ENCODE data around the gene NTHL1. TPM values are rescaled to one million over a fixed set of nuclear protein-coding genes. Genes with fewer than 3 reads are reported as not detected.
A peak's percentile ranks its signal among the peaks of the same experiment; 100 is the strongest.

The NTHL1 gene
- total RNA-seq, 1 experiment from 2014 or later: 39.8 TPM

DNA sequence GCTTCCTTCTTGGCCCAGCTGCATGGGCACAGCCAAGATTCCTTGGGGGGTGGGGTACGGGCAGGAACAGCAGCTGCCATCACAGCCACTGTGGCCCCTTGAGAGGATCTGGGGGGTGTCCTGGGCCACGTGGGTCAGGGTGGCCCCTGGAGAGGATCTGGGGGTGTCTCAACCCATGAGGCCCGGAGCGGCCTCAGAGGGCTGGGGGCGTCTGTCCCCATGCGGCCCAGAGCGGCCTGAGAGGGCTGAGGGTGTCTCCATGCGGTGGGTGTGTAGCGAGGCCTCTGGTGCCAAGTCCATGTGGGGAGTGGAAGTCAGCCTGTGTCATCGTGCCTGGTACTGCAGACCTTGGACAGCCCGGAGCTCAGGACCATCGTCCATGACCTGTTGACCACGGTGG is 13.9 kb upstream of the NTHL1 start:
- Histone ChIP-seq H3K4me1 (ENCODE audit: control insufficient read depth, insufficient read depth, low read length) (no peaks in the 10 kb centered on the region), H3K4me3 (ENCODE audit: low read depth in 2 of 2, low read length in 2 of 2) (no peak overlapping the region), H3K36me3 (ENCODE audit: control insufficient read depth, insufficient read depth, low read length) (no peaks in the 10 kb centered on the region; the same call in 1 of the 2 replicates), H3K9me3 (ENCODE audit: control insufficient read depth, insufficient read depth, low read depth, low read length) (no peaks in the 10 kb centered on the region), H3K27me3 (ENCODE audit: control insufficient read depth, insufficient read depth, low read length) (no peaks in the 10 kb centered on the region), H3K27ac (ENCODE audit: low read length) (no peak overlapping the region)
- TF ChIP-seq SIN3A (IDR thresholded peaks at IDR 0.05; ENCODE audit: borderline replicate concordance, insufficient read depth, low read depth, low read length) (no peak), POLR2AphosphoS5 (IDR thresholded peaks at IDR 0.05; ENCODE audit: low read depth, low read length) (no peak), TCF7L2 (IDR thresholded peaks at IDR 0.05; ENCODE audit: low read depth, low read length) (no peak)
- TF ChIP-seq, protein P1, sequence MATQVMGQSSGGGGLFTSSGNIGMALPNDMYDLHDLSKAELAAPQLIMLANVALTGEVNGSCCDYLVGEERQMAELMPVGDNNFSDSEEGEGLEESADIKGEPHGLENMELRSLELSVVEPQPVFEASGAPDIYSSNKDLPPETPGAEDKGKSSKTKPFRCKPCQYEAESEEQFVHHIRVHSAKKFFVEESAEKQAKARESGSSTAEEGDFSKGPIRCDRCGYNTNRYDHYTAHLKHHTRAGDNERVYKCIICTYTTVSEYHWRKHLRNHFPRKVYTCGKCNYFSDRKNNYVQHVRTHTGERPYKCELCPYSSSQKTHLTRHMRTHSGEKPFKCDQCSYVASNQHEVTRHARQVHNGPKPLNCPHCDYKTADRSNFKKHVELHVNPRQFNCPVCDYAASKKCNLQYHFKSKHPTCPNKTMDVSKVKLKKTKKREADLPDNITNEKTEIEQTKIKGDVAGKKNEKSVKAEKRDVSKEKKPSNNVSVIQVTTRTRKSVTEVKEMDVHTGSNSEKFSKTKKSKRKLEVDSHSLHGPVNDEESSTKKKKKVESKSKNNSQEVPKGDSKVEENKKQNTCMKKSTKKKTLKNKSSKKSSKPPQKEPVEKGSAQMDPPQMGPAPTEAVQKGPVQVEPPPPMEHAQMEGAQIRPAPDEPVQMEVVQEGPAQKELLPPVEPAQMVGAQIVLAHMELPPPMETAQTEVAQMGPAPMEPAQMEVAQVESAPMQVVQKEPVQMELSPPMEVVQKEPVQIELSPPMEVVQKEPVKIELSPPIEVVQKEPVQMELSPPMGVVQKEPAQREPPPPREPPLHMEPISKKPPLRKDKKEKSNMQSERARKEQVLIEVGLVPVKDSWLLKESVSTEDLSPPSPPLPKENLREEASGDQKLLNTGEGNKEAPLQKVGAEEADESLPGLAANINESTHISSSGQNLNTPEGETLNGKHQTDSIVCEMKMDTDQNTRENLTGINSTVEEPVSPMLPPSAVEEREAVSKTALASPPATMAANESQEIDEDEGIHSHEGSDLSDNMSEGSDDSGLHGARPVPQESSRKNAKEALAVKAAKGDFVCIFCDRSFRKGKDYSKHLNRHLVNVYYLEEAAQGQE (IDR thresholded peaks at IDR 0.05; ENCODE audit: insufficient read depth in 1 of 2, low read depth in 2 of 2, low read length in 1 of 2): no peak
- TF ChIP-seq, protein P2, sequence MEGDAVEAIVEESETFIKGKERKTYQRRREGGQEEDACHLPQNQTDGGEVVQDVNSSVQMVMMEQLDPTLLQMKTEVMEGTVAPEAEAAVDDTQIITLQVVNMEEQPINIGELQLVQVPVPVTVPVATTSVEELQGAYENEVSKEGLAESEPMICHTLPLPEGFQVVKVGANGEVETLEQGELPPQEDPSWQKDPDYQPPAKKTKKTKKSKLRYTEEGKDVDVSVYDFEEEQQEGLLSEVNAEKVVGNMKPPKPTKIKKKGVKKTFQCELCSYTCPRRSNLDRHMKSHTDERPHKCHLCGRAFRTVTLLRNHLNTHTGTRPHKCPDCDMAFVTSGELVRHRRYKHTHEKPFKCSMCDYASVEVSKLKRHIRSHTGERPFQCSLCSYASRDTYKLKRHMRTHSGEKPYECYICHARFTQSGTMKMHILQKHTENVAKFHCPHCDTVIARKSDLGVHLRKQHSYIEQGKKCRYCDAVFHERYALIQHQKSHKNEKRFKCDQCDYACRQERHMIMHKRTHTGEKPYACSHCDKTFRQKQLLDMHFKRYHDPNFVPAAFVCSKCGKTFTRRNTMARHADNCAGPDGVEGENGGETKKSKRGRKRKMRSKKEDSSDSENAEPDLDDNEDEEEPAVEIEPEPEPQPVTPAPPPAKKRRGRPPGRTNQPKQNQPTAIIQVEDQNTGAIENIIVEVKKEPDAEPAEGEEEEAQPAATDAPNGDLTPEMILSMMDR (IDR thresholded peaks at IDR 0.05): no peak
- in situ Hi-C loops (cut with HindIII; ENCODE audit: low pct_unique_long_range_greater_than_20kb, low sequenced_read_pairs) (no loop called here), intact Hi-C loops (cut with micrococcal nuclease; ENCODE audit: unreplicated experiment) (no loop called here)
- DNase-seq (ENCODE audit: low read depth, low spot score) (no peak), ATAC-seq (no peak)
- BruUV-seq (replicated peaks): TSS peak; percentile 50
- CTCF ChIA-PET: no interaction called here
- POLR2A ChIA-PET: no interaction called here

DNA sequence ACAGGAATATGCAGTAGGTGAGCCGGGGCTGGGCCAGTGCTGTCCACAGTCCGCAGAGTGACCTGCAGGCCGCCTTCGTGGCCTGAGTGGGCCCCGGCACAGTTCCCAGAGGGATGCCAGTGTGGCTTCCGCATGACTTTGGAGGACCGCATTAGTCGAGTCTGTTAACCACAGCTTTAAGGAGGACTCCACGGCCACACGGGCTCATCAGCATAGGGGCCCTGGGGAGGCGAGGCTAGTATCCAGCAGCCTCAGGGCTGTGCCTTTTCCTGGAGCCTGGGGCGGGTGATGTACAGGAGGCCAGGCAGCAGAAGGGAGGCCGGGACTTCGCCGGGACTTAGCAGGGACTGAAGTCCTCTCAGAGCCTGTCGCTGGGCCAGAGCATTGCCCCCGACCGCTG is 13.4 kb upstream of the NTHL1 start:
- CTCF ChIA-PET: no interaction called here
- ATAC-seq (no peak), DNase-seq (ENCODE audit: low read depth, low spot score) (no peak)
- Histone ChIP-seq H3K36me3 (ENCODE audit: control insufficient read depth, insufficient read depth, low read length) (no peaks in the 10 kb centered on the region), H3K27ac (ENCODE audit: low read length) (no peak overlapping the region), H3K4me1 (ENCODE audit: control insufficient read depth, insufficient read depth, low read length) (no peaks in the 10 kb centered on the region), H3K9me3 (ENCODE audit: control insufficient read depth, insufficient read depth, low read depth, low read length) (no peaks in the 10 kb centered on the region), H3K4me3 (ENCODE audit: low read depth in 2 of 2, low read length in 2 of 2) (no peak overlapping the region), H3K27me3 (ENCODE audit: control insufficient read depth, insufficient read depth, low read length) (no peaks in the 10 kb centered on the region)
- TF ChIP-seq, protein P2 (IDR thresholded peaks at IDR 0.05): no peak
- no peak for TF ChIP-seq SIN3A (IDR thresholded peaks at IDR 0.05; ENCODE audit: borderline replicate concordance, insufficient read depth, low read depth, low read length)
- no peak for TF ChIP-seq POLR2AphosphoS5 (IDR thresholded peaks at IDR 0.05; ENCODE audit: low read depth, low read length)
- TF ChIP-seq, protein P1 (IDR thresholded peaks at IDR 0.05; ENCODE audit: insufficient read depth in 1 of 2, low read depth in 2 of 2, low read length in 1 of 2): no peak
- TF ChIP-seq TCF7L2 (IDR thresholded peaks at IDR 0.05; ENCODE audit: low read depth, low read length): no peak
- intact Hi-C loops (cut with micrococcal nuclease; ENCODE audit: unreplicated experiment): no loop called here
- BruUV-seq (replicated peaks): no TSS peak
- in situ Hi-C loops (cut with HindIII; ENCODE audit: low pct_unique_long_range_greater_than_20kb, low sequenced_read_pairs): no loop called here
- POLR2A ChIA-PET: no interaction called here
